HepG2 (cell line): ENCODE measurements around the gene POLG2. TPM values are rescaled to one million over a fixed set of nuclear protein-coding genes. Genes with fewer than 3 reads are reported as not detected.
A peak's percentile ranks its signal among the peaks of the same experiment; 100 is the strongest.

ENCODE experiments used
- AKAP8 ChIP-seq: sonication (generic); formaldehyde crosslinking; IDR thresholded peaks from 2 replicates; pipeline ENCODE4 v1.5.1; 2020; ENCODE audit warnings: mild to moderate bottlenecking, missing genetic modification reagents
- ATF7 ChIP-seq, 2 experiments: fragments of 450-650 bp in 1 of 2; sonication (generic) in 1 of 2; formaldehyde crosslinking in 1 of 2; IDR thresholded peaks; 2 replicates each; pipeline versions ENCODE4 v1.4.0 to v1.6.1; 2016 to 2020; ENCODE audit warnings: antibody characterized with exemption in 1 of 2, mild to moderate bottlenecking in 1 of 2, missing genetic modification reagents in 1 of 2
- EHMT2 ChIP-seq: fragments of 200-600 bp; sonication (generic); IDR thresholded peaks from 2 replicates; pipeline ENCODE4 v1.7.0; 2017; ENCODE audit warnings: antibody characterized with exemption, low read depth, low read length, borderline replicate concordance
- FOXA1 ChIP-seq, 2 experiments: fragments of 450-650 bp in 1 of 2; sonication (generic) in 1 of 2; formaldehyde crosslinking in 1 of 2; IDR thresholded peaks; 2 replicates each; pipeline versions ENCODE4 v1.4.0 to v1.6.1; 2016 to 2020; ENCODE audit warnings: missing genetic modification reagents in 1 of 2
- FOXJ3 ChIP-seq: sonication (generic); formaldehyde crosslinking; IDR thresholded peaks from 2 replicates; pipeline ENCODE4 v1.4.0; 2020; ENCODE audit warnings: missing genetic modification reagents, mild to moderate bottlenecking, borderline replicate concordance
- FOXO1 ChIP-seq: sonication (generic); formaldehyde crosslinking; IDR thresholded peaks from 2 replicates; pipeline ENCODE4 v1.4.0; 2020; ENCODE audit warnings: missing genetic modification reagents
- GATAD1 ChIP-seq: IDR thresholded peaks from 2 replicates; pipeline ENCODE4 v1.6.1; 2016; ENCODE audit warnings: missing genetic modification reagents, missing compliant biosample characterization
- HCFC1 ChIP-seq: fragments of 150-350 bp; IDR thresholded peaks from 2 replicates; pipeline ENCODE4 v1.6.1; 2014; ENCODE audit warnings: low read depth, low read length
- HDAC1 ChIP-seq: sonication (generic); formaldehyde crosslinking; IDR thresholded peaks from 2 replicates; pipeline ENCODE4 v1.5.1; 2020; ENCODE audit warnings: mild to moderate bottlenecking, missing genetic modification reagents
- HDAC2 ChIP-seq: sonication (generic); formaldehyde crosslinking; IDR thresholded peaks from 2 replicates; pipeline ENCODE4 v1.4.0; 2020; ENCODE audit warnings: missing genetic modification reagents
- HNRNPL ChIP-seq: fragments of 200-400 bp; formaldehyde crosslinking; IDR thresholded peaks from 2 replicates; pipeline ENCODE4 v1.6.1; 2017; ENCODE audit warnings: mild to moderate bottlenecking, low read depth, low read length
- IKZF1 ChIP-seq: fragments of 450-650 bp; IDR thresholded peaks from 2 replicates; pipeline ENCODE4 v1.7.1; 2016
- KDM3A ChIP-seq: IDR thresholded peaks from 2 replicates; pipeline ENCODE4 v1.6.1; 2018; ENCODE audit warnings: low read depth, missing compliant biosample characterization
- LCORL ChIP-seq, 2 experiments: fragments of 450-650 bp in 1 of 2; sonication (generic) in 1 of 2; formaldehyde crosslinking in 1 of 2; IDR thresholded peaks; 2 replicates each; pipeline versions ENCODE4 v1.5.0 to v1.6.1; 2017 to 2020; ENCODE audit warnings: antibody characterized with exemption in 1 of 2, missing genetic modification reagents in 1 of 2
- NONO ChIP-seq, 2 experiments: fragments of 450-650 bp in 1 of 2; sonication (generic) in 1 of 2; formaldehyde crosslinking in 1 of 2; IDR thresholded peaks in 1 of 2; conservative IDR thresholded peaks in 1 of 2; 2 replicates each; pipeline versions ENCODE4 v1.6.1 to v1.8.0; 2017 to 2022; ENCODE audit warnings: mild to moderate bottlenecking in 1 of 2, missing genetic modification reagents in 1 of 2, moderate library complexity in 1 of 2
- PHF5A ChIP-seq: IDR thresholded peaks from one replicate; pipeline ENCODE4 v1.6.1; 2018; ENCODE audit warnings: low read depth, missing genetic modification reagents; ENCODE audit not compliant: unreplicated experiment
- PRPF4 ChIP-seq: fragments of 200-400 bp; formaldehyde crosslinking; IDR thresholded peaks from 2 replicates; pipeline ENCODE4 v1.6.1; 2016; ENCODE audit warnings: low read length, low read depth; ENCODE audit not compliant: poor library complexity, severe bottlenecking
- RBFOX2 ChIP-seq: fragments of 200-400 bp; formaldehyde crosslinking; IDR thresholded peaks from 2 replicates; pipeline ENCODE4 v1.6.1; 2017; ENCODE audit warnings: low read depth, mild to moderate bottlenecking, low read length
- RXRB ChIP-seq: IDR thresholded peaks from 2 replicates; pipeline ENCODE4 v1.6.1; 2016; ENCODE audit warnings: borderline replicate concordance, missing genetic modification reagents, missing compliant biosample characterization
- STAT6 ChIP-seq: sonication (generic); formaldehyde crosslinking; IDR thresholded peaks from 2 replicates; pipeline ENCODE4 v1.4.0; 2020; ENCODE audit warnings: missing genetic modification reagents, mild to moderate bottlenecking, borderline replicate concordance
- TOPORS ChIP-seq: sonication (generic); formaldehyde crosslinking; IDR thresholded peaks from 2 replicates; pipeline ENCODE4 v1.8.0; 2023; ENCODE audit warnings: mild to moderate bottlenecking, missing genetic modification reagents
- ZNF264 ChIP-seq: sonication (generic); formaldehyde crosslinking; IDR thresholded peaks from 2 replicates; pipeline ENCODE4 v1.4.0; 2020; ENCODE audit warnings: missing genetic modification reagents
- ZNF652 ChIP-seq: IDR thresholded peaks from 2 replicates; pipeline ENCODE4 v1.6.1; 2016; ENCODE audit warnings: low read depth, borderline replicate concordance
- ZSCAN29 ChIP-seq: sonication (generic); formaldehyde crosslinking; conservative IDR thresholded peaks from 2 replicates; pipeline ENCODE4 v1.4.0; 2020; ENCODE audit warnings: mild to moderate bottlenecking, missing genetic modification reagents
- polyA plus RNA-seq, 8 experiments: library from polyadenylated mRNA; depleted of rRNA in 3 of 8; stranded (reverse) in 7 of 8; unstranded in 1 of 8; fragments of >200 nt; fragmentation: Illumina TruSeq in 4 of 8; extraction: Trizol in 4 of 8; gene quantifications; 2 replicates each; pipeline versions ENCODE4 v1.2.1 to v1.2.3, GENCODE V29; 2011 to 2016; ENCODE audit warnings: low read depth in 4 of 8, missing spikeins in 1 of 8, mixed read lengths in 1 of 8; ENCODE audit not compliant: insufficient read depth in 1 of 8
- total RNA-seq, 5 experiments: library from RNA; depleted of rRNA; stranded (reverse); fragments of >200 nt; fragmentation: Illumina TruSeq; extraction: Trizol; gene quantifications; 2 replicates each; pipeline ENCODE4 v1.2.3, GENCODE V29; 2016; ENCODE audit warnings: low read depth in 1 of 5
- TF ChIP-seq, protein P1 (sequence below): sonication (generic); formaldehyde crosslinking; IDR thresholded peaks from 2 replicates; pipeline ENCODE4 v1.4.0; 2020; ENCODE audit warnings: low read depth, missing genetic modification reagents

POLG2 gene
- total and polyA plus RNA-seq, 2 of the 13 experiments (the other 11 are each of a cell fraction or from before 2014, with no cell fraction given), result 21.1 to 25.5 TPM

DNA sequence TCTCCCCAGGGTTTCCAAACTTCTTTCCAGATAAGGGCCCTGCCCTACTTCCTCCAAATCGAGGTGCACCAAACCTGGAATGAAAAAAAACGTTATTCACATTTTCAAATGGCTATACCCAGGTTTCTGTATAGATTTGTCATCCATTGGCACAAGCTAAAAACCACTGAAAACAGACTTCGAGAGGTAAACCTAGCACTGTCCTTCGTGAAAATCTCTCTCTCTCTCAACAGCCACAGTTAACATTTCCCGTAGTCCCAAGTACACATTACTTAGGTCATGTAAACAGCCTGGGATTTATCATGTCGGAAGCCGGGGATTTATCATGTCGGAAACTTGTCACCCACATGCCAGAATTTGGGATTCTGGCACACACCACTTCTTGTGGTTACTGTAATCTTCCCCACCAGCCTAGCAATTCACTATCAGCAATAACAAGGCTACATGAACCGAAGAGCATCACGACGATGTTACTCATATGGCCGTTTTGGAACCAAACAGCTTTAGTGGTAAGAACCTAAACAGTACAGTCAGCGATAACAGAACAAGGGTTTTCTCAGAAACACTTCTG lies 8.0 kb upstream of the POLG2 start (continued):
- 0 out of 2 replicates have a peak, but pooled peaks have one; percentile 7 for TF ChIP-seq HDAC2
- no peak for TF ChIP-seq IKZF1
- TF ChIP-seq GATAD1 (CRISPR knock-in tag), result no peak
- TF ChIP-seq ZNF264, result no peak
- TF ChIP-seq AKAP8, result peak; percentile 59; the same call in 1 of the 2 replicates
- TF ChIP-seq PHF5A (CRISPR knock-in tag), result peak; percentile 43
- no peak for TF ChIP-seq HNRNPL
- TF ChIP-seq TOPORS, result peak; percentile 79; the same call in 1 of the 2 replicates
- no peak for TF ChIP-seq FOXA1 (IDR thresholded peaks at IDR 0.05)
- peak; percentile 56; the same call in 1 of the 2 replicates for TF ChIP-seq FOXA1 (CRISPR knock-in tag; IDR thresholded peaks at IDR 0.05)
- TF ChIP-seq LCORL (IDR thresholded peaks at IDR 0.05), result no peak
- TF ChIP-seq LCORL (CRISPR knock-in tag; IDR thresholded peaks at IDR 0.05), result peak; percentile 36
- TF ChIP-seq FOXO1 (CRISPR knock-in tag), result no peak; the same call in 1 of the 2 replicates
- TF ChIP-seq ZSCAN29 (CRISPR knock-in tag), result 0 out of 2 replicates have a peak, but pooled peaks have one; percentile 34
- peak; percentile 22; the same call in 1 of the 2 replicates for TF ChIP-seq HDAC1 (CRISPR knock-in tag)
- TF ChIP-seq EHMT2, result no peak
- TF ChIP-seq ATF7 (IDR thresholded peaks at IDR 0.05), result no peak
- TF ChIP-seq ATF7 (CRISPR knock-in tag; IDR thresholded peaks at IDR 0.05), result no peak
- no peak for TF ChIP-seq RBFOX2
- peak; percentile 17; the same call in 1 of the 2 replicates for TF ChIP-seq STAT6 (CRISPR knock-in tag)
- no peak for TF ChIP-seq FOXJ3 (CRISPR knock-in tag)
- TF ChIP-seq ZNF652 (CRISPR knock-in tag), result 0 out of 2 replicates have a peak, but pooled peaks have one; percentile 8
- TF ChIP-seq PRPF4, result no peak
- no peak for TF ChIP-seq HCFC1
- TF ChIP-seq, protein P1, sequence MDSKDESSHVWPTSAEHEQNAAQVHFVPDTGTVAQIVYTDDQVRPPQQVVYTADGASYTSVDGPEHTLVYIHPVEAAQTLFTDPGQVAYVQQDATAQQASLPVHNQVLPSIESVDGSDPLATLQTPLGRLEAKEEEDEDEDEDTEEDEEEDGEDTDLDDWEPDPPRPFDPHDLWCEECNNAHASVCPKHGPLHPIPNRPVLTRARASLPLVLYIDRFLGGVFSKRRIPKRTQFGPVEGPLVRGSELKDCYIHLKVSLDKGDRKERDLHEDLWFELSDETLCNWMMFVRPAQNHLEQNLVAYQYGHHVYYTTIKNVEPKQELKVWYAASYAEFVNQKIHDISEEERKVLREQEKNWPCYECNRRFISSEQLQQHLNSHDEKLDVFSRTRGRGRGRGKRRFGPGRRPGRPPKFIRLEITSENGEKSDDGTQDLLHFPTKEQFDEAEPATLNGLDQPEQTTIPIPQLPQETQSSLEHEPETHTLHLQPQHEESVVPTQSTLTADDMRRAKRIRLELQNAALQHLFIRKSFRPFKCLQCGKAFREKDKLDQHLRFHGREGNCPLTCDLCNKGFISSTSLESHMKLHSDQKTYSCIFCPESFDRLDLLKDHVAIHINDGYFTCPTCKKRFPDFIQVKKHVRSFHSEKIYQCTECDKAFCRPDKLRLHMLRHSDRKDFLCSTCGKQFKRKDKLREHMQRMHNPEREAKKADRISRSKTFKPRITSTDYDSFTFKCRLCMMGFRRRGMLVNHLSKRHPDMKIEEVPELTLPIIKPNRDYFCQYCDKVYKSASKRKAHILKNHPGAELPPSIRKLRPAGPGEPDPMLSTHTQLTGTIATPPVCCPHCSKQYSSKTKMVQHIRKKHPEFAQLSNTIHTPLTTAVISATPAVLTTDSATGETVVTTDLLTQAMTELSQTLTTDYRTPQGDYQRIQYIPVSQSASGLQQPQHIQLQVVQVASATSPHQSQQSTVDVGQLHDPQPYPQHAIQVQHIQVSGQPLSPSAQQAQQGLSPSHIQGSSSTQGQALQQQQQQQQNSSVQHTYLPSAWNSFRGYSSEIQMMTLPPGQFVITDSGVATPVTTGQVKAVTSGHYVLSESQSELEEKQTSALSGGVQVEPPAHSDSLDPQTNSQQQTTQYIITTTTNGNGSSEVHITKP (CRISPR knock-in tag), result no peak
- no peak for TF ChIP-seq NONO (IDR thresholded peaks at IDR 0.05)
- no peak for TF ChIP-seq NONO (CRISPR knock-in tag; conservative IDR thresholded peaks at IDR 0.05)
- no peak for TF ChIP-seq KDM3A (CRISPR knock-in tag)
- no peak for TF ChIP-seq RXRB (CRISPR knock-in tag)
